DOHH2 (cell line): Measurements from ENCODE around the gene KMT2C.
"Not testable (repeated sequence)": the region's sequence is repeated elsewhere in the genome, so short reads cannot be mapped to it uniquely, and the experiment has no call there.

Experiments used
- CTCF ChIP-seq: fragments of 200-600 bp; sonication (generic); IDR thresholded peaks from one replicate; pipeline ENCODE4 v1.5.1; 2014; ENCODE audit warnings: antibody characterized with exemption, mild to moderate bottlenecking, low read depth, low read length; ENCODE audit not compliant: poor library complexity, severe bottlenecking
- EZH2phosphoT487 ChIP-seq: fragments of 200-600 bp; sonication (generic); IDR thresholded peaks from 2 replicates; pipeline ENCODE4 v1.6.1; 2017; ENCODE audit warnings: borderline replicate concordance, mild to moderate bottlenecking, antibody characterized with exemption, low read length, moderate library complexity, mixed read lengths

- TF ChIP-seq CTCF, EZH2phosphoT487: not testable (repeated sequence)
Observed at GRCh38 chr7:152204417-152204816, 231.4 kb downstream of the KMT2C start.
